Measurements from ENCODE around the gene SH3BP5.

The SH3BP5 gene

GRCh38 chr3:15271785-15272381 is 60.5 kb downstream of the SH3BP5 start:
- DNase-seq, result peak; percentile 75

GRCh38 chr3:15271030-15271429 is 61.4 kb downstream of the SH3BP5 start:
- no peak for DNase-seq

GRCh38 chr3:15269091-15269989 is 63.0 kb downstream of the SH3BP5 start:
- peak; percentile 51 for DNase-seq

- DNase-seq, result peak; percentile 22
Observed at GRCh38 chr3:15268033-15268631, 64.3 kb downstream of the SH3BP5 start.

GRCh38 chr3:15267502-15267901 is 64.9 kb downstream of the SH3BP5 start:
- DNase-seq, result no peak

- no peak for DNase-seq
Observed at GRCh38 chr3:15266510-15267376, 65.6 kb downstream of the SH3BP5 start.

- DNase-seq, result no peak
Observed at GRCh38 chr3:15265655-15266509, 66.5 kb downstream of the SH3BP5 start.

GRCh38 chr3:15264486-15264885 is 67.9 kb downstream of the SH3BP5 start:
- no peak for DNase-seq

- DNase-seq, result no peak
Observed at GRCh38 chr3:15263926-15264325, 68.5 kb downstream of the SH3BP5 start.

- DNase-seq, result no peak
Observed at GRCh38 chr3:15263120-15263519, 69.3 kb downstream of the SH3BP5 start.

DNA sequence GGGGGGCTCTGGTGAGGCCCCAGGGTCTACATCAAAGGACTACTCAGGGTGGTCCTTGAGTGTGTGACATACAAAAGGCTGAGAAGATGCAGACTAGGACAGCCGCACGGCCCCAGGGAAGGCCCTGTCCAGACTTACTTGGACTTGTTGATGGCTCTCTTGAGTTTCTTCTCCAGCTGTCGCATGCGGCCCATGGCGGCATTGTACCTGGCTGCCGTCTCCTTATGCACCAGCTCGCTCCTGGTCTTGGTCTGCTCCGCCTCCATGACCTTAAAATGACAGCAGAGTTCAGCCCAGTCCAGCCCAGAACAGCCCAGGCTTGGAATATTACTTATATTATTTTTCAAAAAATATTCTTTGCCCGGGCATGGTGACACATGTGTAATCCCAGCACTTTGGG is 70.4 kb downstream of the SH3BP5 start:
- no peak for DNase-seq

GRCh38 chr3:15261274-15261673 is 71.1 kb downstream of the SH3BP5 start:
- no peak for DNase-seq

DNA sequence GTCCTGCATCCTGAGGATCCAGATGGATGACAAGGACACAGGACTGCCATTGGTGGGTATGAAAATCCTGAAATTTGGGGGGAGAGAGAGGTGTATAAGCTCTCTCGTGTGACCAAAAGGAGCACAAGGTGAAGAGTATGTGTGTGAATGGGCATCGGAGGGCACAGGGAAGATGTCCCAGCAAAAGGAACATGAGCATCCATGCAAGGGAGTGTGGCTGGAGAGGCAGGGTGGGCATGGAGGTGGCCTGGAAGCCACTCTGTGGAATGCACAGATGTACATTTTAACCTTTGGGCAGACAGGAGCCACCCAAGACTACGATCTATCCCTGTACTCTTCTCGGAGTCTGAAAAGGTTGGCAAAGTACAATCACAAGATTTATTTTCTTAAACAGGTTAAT is 71.9 kb downstream of the SH3BP5 start:
- no peak for DNase-seq

DNA sequence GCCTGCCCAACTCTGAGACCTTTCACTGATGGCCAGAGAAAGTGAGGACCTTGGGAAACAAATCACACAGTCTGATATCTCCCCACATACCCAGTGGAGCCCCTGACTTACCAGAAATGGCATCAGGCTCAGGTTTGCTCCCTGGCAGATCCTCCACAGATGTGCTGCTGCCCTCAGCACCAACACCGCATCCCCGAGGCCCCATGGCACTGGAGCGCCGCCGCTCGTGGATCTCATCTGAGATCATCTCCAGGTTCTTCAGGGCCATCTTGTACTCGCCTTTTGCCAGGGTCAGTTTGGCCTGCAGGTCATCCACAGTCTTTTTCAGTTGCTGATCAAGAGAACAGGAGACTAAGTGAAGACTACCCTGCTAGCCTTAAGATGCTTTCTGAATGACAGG is 73.7 kb downstream of the SH3BP5 start:
- DNase-seq, result no peak

GRCh38 chr3:15256861-15257341 is 75.5 kb downstream of the SH3BP5 start:
- no peak for DNase-seq

- no peak for DNase-seq
Observed at GRCh38 chr3:15255215-15255614, 77.2 kb downstream of the SH3BP5 start.

DNA sequence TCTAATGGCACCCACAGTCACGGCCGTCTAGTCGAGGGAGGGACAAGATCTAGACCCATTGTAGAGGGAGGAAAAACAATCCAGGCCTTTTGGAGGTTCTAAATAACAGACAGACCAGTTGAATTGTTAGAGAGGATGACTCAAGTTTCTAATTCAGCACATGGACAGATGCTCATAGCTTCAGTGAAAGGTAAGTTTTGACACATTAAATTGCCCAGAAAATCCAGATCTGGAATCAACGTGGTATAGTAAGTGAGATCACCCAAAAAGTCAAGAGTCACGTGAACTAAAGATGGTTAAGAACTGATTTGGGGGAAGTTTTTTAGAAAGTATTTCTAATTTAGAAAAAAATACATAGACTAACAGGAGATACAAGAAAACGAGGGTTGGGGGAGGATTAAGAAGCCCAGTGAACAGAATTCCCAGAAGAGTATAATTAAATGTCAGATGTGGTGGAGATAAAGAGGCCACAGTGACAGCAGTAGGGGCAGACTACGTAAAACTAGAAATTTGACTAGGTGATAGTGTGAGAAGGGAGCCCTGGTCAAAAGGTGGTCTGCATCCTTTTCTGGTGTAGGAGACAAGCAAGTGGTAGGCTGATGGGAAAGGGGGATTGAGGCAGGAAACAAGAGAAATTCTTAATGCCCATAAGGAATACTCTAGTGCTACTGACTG is 79.2 kb downstream of the SH3BP5 start:
- DNase-seq, result no peak

- DNase-seq, result no peak
Observed at GRCh38 chr3:15246186-15246585, 86.2 kb downstream of the SH3BP5 start.

DNA sequence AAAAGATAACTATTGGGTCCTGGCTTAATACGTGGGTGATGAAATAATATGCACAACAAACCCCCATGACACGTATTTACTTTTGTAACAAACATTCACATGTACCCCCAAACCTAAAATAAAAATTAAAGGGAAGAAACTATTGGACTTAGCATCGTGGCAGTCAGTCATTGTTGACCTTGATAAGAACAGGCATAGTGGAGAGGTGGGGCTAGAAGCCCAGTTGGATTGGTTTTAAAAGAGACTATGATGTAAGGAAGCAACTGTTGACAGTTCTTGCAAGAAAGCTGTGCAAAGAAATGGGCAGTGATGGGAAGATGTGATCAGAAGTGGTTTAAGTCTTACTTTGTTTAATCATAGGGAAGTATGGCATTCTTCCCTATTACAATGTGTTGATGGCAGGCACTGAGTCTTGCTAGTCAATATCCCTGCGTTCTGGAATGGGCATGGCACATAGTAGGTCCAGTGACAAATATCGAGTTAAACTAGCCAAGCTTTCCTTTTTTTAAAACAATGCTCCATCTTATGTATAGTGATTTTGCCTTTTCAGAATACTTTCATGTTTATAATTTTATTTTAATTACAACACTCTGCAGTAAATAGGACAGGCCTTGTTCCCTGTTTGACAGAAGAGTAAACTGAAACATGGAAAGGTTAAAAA is 88.4 kb downstream of the SH3BP5 start:
- no peak for DNase-seq

- DNase-seq, result no peak
Observed at GRCh38 chr3:15241341-15241740, 91.0 kb downstream of the SH3BP5 start.

DNA sequence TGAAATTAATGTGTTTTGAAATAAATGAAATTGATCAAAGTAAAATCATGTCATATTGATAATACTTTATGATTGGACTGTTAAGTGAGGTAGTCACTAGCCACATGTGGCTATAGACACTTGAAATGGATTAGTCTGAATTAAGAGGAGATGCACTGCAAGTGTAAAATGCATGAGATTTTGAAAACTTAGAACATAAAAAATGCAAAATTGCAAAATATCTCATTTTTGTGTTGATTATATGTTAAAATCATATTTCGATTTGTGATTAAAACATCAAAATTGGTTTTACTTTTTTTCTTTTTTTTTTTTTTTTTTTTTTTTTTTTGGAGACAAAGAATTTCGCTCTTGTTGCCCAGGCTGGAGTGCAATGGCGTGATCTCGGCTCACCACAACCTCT is 103.1 kb downstream of the SH3BP5 start:
- no peak for DNase-seq

Measured in GF-D8 (cell line).